Panc1 (cell line): ENCODE results near the gene MCTP1. TPM values are rescaled to one million over a fixed set of nuclear protein-coding genes. Genes with fewer than 3 reads are reported as not detected.

Source experiments
- ATAC-seq: fragments of 200-7000 bp; cut with Tn5 transposase; 2 replicates; pipeline ENCODE4 v1.9.1; 2020; ENCODE audit warnings: mild to moderate bottlenecking, moderate library complexity
- BruUV-seq: library from RNA; stranded (reverse); fragments of 400-500 nt; replicated peaks from 2 replicates; lab custom pipeline; 2021; lab: Mats Ljungman, UMichigan
- CTCF ChIA-PET: fragments of 300-600 bp; sonication (Branson Sonifier 250); formaldehyde crosslinking; loops from one replicate; lab custom pipeline; 2022; ENCODE audit warnings: antibody characterized with exemption; lab: Charles Lee
- POLR2A ChIA-PET: fragments of 300-600 bp; sonication (Branson Sonifier 250); formaldehyde crosslinking; loops from one replicate; lab custom pipeline; 2022; ENCODE audit warnings: antibody characterized with exemption; lab: Charles Lee
- DNase-seq: peaks from one replicate; pipeline ENCODE4 v3.0.0-alpha.2; 2010; ENCODE audit warnings: low read depth, low spot score
- H3K27ac ChIP-seq: 2 replicates; pipeline ENCODE4 v1.5.1; 2011; ENCODE audit warnings: mild to moderate bottlenecking, low read length, inconsistent platforms
- H3K27me3 ChIP-seq: fragments of 200-500 bp; sonication (Bioruptor generic); 2 replicates; pipeline ENCODE4 v1.6.0; 2014; ENCODE audit warnings: low read length, inconsistent platforms; ENCODE audit not compliant: control insufficient read depth, insufficient read depth
- H3K36me3 ChIP-seq: fragments of 200-500 bp; sonication (Bioruptor generic); 2 replicates; pipeline ENCODE4 v1.5.1; 2014; ENCODE audit warnings: inconsistent platforms, mild to moderate bottlenecking, low read length, moderate library complexity; ENCODE audit not compliant: control insufficient read depth, insufficient read depth
- H3K4me1 ChIP-seq: 2 replicates; pipeline ENCODE4 v1.5.1; 2011; ENCODE audit warnings: inconsistent platforms, mild to moderate bottlenecking, low read length, moderate library complexity; ENCODE audit not compliant: control insufficient read depth, insufficient read depth
- H3K4me3 ChIP-seq, 2 experiments: 2 replicates each; pipeline ENCODE4 v1.5.1; 2011 to 2012; ENCODE audit warnings: low read depth in 2 of 2, low read length in 2 of 2, mild to moderate bottlenecking in 2 of 2, inconsistent platforms in 1 of 2, moderate library complexity in 1 of 2
- H3K9me3 ChIP-seq: fragments of 200-500 bp; sonication (Bioruptor generic); 2 replicates; pipeline ENCODE4 v1.5.1; 2014; ENCODE audit warnings: low read depth, mild to moderate bottlenecking, inconsistent platforms, low read length, moderate library complexity; ENCODE audit not compliant: control insufficient read depth, insufficient read depth
- CTCF ChIP-seq: fragments of 450-650 bp; IDR thresholded peaks from 2 replicates; pipeline ENCODE4 v1.5.1; 2017; ENCODE audit warnings: mild to moderate bottlenecking
- POLR2AphosphoS5 ChIP-seq: IDR thresholded peaks from 2 replicates; pipeline ENCODE4 v1.6.1; 2012; ENCODE audit warnings: mild to moderate bottlenecking, low read depth, low read length, moderate library complexity
- SIN3A ChIP-seq: IDR thresholded peaks from 2 replicates; pipeline ENCODE4 v1.6.1; 2012; ENCODE audit warnings: low read depth, mild to moderate bottlenecking, low read length, moderate library complexity, borderline replicate concordance; ENCODE audit not compliant: insufficient read depth
- TCF7L2 ChIP-seq: IDR thresholded peaks from 2 replicates; pipeline ENCODE4 v1.6.1; 2011; ENCODE audit warnings: mild to moderate bottlenecking, low read depth, low read length, inconsistent platforms
- in situ Hi-C: cut with HindIII; loops from 2 replicates; pipeline ENCODE4 v1.10.0; 2016; ENCODE audit warnings: low sequenced_read_pairs, low pct_unique_long_range_greater_than_20kb
- intact Hi-C: fragments of 100-400 bp; cut with micrococcal nuclease; formaldehyde crosslinking; loops from one replicate; pipeline ENCODE4 v1.10.0; 2022; ENCODE audit not compliant: unreplicated experiment
- total RNA-seq: library from RNA; stranded (reverse); gene quantifications from one replicate; pipeline ENCODE4 v1.2.1, GENCODE V29; 2021; ENCODE audit not compliant: unreplicated experiment
- TF ChIP-seq, protein P1 (sequence below), 2 experiments: IDR thresholded peaks; 2 replicates each; pipeline ENCODE4 v1.6.1; 2011 to 2012; ENCODE audit warnings: low read depth in 2 of 2, control low read depth in 1 of 2, low read length in 1 of 2, mild to moderate bottlenecking in 1 of 2, moderate library complexity in 1 of 2; ENCODE audit not compliant: insufficient read depth in 1 of 2

The MCTP1 gene
- total RNA-seq, 1 experiment from 2014 or later, result 39.8 TPM

- BruUV-seq, result no TSS peak
- Histone ChIP-seq H3K4me1 (no peaks in the 10 kb centered on the region), H3K27me3 (no peaks in the 10 kb centered on the region), H3K36me3 (no peaks in the 10 kb centered on the region), H3K9me3 (no peaks in the 10 kb centered on the region), H3K4me3 (no peak overlapping the region), H3K27ac (no peak overlapping the region)
- ATAC-seq (no peak), DNase-seq (no peak)
- in situ Hi-C loops (no loop called here), intact Hi-C loops (no loop called here)
- TF ChIP-seq, protein P1, sequence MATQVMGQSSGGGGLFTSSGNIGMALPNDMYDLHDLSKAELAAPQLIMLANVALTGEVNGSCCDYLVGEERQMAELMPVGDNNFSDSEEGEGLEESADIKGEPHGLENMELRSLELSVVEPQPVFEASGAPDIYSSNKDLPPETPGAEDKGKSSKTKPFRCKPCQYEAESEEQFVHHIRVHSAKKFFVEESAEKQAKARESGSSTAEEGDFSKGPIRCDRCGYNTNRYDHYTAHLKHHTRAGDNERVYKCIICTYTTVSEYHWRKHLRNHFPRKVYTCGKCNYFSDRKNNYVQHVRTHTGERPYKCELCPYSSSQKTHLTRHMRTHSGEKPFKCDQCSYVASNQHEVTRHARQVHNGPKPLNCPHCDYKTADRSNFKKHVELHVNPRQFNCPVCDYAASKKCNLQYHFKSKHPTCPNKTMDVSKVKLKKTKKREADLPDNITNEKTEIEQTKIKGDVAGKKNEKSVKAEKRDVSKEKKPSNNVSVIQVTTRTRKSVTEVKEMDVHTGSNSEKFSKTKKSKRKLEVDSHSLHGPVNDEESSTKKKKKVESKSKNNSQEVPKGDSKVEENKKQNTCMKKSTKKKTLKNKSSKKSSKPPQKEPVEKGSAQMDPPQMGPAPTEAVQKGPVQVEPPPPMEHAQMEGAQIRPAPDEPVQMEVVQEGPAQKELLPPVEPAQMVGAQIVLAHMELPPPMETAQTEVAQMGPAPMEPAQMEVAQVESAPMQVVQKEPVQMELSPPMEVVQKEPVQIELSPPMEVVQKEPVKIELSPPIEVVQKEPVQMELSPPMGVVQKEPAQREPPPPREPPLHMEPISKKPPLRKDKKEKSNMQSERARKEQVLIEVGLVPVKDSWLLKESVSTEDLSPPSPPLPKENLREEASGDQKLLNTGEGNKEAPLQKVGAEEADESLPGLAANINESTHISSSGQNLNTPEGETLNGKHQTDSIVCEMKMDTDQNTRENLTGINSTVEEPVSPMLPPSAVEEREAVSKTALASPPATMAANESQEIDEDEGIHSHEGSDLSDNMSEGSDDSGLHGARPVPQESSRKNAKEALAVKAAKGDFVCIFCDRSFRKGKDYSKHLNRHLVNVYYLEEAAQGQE (IDR thresholded peaks at IDR 0.05; ENCODE audit: insufficient read depth in 1 of 2, low read depth in 2 of 2, low read length in 1 of 2), result no peak
- TF ChIP-seq SIN3A, result no peak
- ChIA-PET POLR2A (no interaction called here), CTCF (no interaction called here)
Observed at GRCh38 chr5:94778299-94778698, 506.6 kb downstream of the MCTP1 start.

- CTCF ChIA-PET, result no interaction called here
- POLR2A ChIA-PET, result interaction anchor here (0.6 kb wide), 1 partner anchor 151 kb away, joined by 8 read pairs; no protein-coding TSS in a partner anchor
- Histone ChIP-seq H3K4me3 (no peak overlapping the region), H3K4me1 (no peaks in the 10 kb centered on the region), H3K36me3 (no peaks in the 10 kb centered on the region), H3K27me3 (no peaks in the 10 kb centered on the region), H3K9me3 (no peaks in the 10 kb centered on the region), H3K27ac (no peak overlapping the region)
- ATAC-seq, result no peak
- in situ Hi-C loops (no loop called here), intact Hi-C loops (no loop called here)
- BruUV-seq, result no TSS peak
- TF ChIP-seq POLR2AphosphoS5, result no peak
- no peak for DNase-seq
Observed at GRCh38 chr5:94777056-94777880, 507.6 kb downstream of the MCTP1 start.

- Histone ChIP-seq H3K4me3 (no peak overlapping the region), H3K4me1 (no peaks in the 10 kb centered on the region), H3K36me3 (no peaks in the 10 kb centered on the region), H3K9me3 (no peaks in the 10 kb centered on the region), H3K27me3 (no peaks in the 10 kb centered on the region), H3K27ac (no peak overlapping the region)
- no peak for ATAC-seq
- TF ChIP-seq POLR2AphosphoS5, result no peak
- TF ChIP-seq SIN3A, result no peak
- TF ChIP-seq, protein P1 (IDR thresholded peaks at IDR 0.05; ENCODE audit: insufficient read depth in 1 of 2, low read depth in 2 of 2, low read length in 1 of 2), result no peak
- TF ChIP-seq TCF7L2, result no peak
- no peak for TF ChIP-seq CTCF
- intact Hi-C loops (no loop called here), in situ Hi-C loops (no loop called here)
- no peak for DNase-seq
- POLR2A ChIA-PET, result no interaction called here
- CTCF ChIA-PET, result no interaction called here
- BruUV-seq, result no TSS peak
Observed at GRCh38 chr5:94776167-94776566, 508.7 kb downstream of the MCTP1 start.
